Endothelial cell of umbilical vein (primary cell): ENCODE measurements around the gene TKT. TPM values are rescaled to one million over a fixed set of nuclear protein-coding genes. Genes with fewer than 3 reads are reported as not detected.

Source experiments
- BruUV-seq: library from RNA; stranded (reverse); fragments of 400-500 nt; replicated peaks from 2 replicates; lab custom pipeline; 2021; lab: Mats Ljungman, UMichigan
- CTCF ChIA-PET: fragments of 300-600, 350-600 bp; sonication (Branson Sonifier 250); formaldehyde crosslinking; loops from one replicate; lab custom pipeline; 2021; ENCODE audit warnings: antibody characterized with exemption, inconsistent platforms; lab: Charles Lee
- POLR2A ChIA-PET: fragments of 300-600, 350-600 bp; sonication (Branson Sonifier 250); formaldehyde crosslinking; loops from one replicate; lab custom pipeline; 2021; ENCODE audit warnings: antibody characterized with exemption, inconsistent platforms; lab: Charles Lee
- DNase-seq: peaks from one replicate; pipeline ENCODE4 v3.0.0-alpha.2; 2011; ENCODE audit warnings: low read depth, low spot score
- FAIRE-seq: peaks from 2 replicates; lab custom pipeline; 2011; peaks lifted over from hg19 to GRCh38; lab: Jason Lieb, UNC
- H2AFZ ChIP-seq: 2 replicates; pipeline ENCODE4 v1.6.0; 2012; ENCODE audit warnings: low read depth, low read length, control low read depth, inconsistent platforms
- H3K27ac ChIP-seq: 2 replicates; pipeline ENCODE4 v1.5.1; 2011; ENCODE audit warnings: low read depth, mild to moderate bottlenecking, control low read depth, low read length, moderate library complexity; ENCODE audit not compliant: insufficient read depth
- H3K27me3 ChIP-seq, 2 experiments: 2 replicates each; pipeline versions ENCODE4 v1.6.0 to v1.6.1; 2011; ENCODE audit warnings: low read length in 2 of 2, mixed read lengths in 1 of 2; ENCODE audit not compliant: control insufficient read depth in 2 of 2, insufficient read depth in 2 of 2
- H3K36me3 ChIP-seq, 2 experiments: 2 replicates in 1 of 2; 3 replicates in 1 of 2; pipeline ENCODE4 v1.5.1; 2011; ENCODE audit warnings: low read length in 2 of 2, mild to moderate bottlenecking in 1 of 2, moderate library complexity in 1 of 2; ENCODE audit not compliant: control insufficient read depth in 2 of 2, insufficient read depth in 2 of 2; ENCODE audit errors: extremely low read depth in 1 of 2
- H3K4me1 ChIP-seq: 3 replicates; pipeline ENCODE4 v1.5.1; 2011; ENCODE audit warnings: mild to moderate bottlenecking, low read length; ENCODE audit not compliant: control insufficient read depth, insufficient read depth; ENCODE audit errors: extremely low read depth
- H3K4me2 ChIP-seq: 2 replicates; pipeline ENCODE4 v1.6.1; 2011; ENCODE audit warnings: low read length, control low read depth, mixed read lengths; ENCODE audit not compliant: insufficient read depth
- H3K4me3 ChIP-seq, 3 experiments: fragments of 200-600 bp in 1 of 3; sonication (generic), shearing (Covaris generic) in 1 of 3; replicated peaks in 1 of 3; 2 replicates each; pipeline ENCODE4 v1.5.1; 2011 to 2016; ENCODE audit warnings: control low read depth in 3 of 3, low read length in 3 of 3, mild to moderate bottlenecking in 2 of 3, inconsistent platforms in 1 of 3, low read depth in 1 of 3, moderate library complexity in 1 of 3; ENCODE audit not compliant: insufficient read depth in 1 of 3
- H3K79me2 ChIP-seq: 2 replicates; pipeline ENCODE4 v1.6.0; 2012; ENCODE audit warnings: low read length, inconsistent platforms; ENCODE audit not compliant: control insufficient read depth, insufficient read depth
- H3K9ac ChIP-seq: replicated peaks from 2 replicates; pipeline ENCODE3; 2011; ENCODE audit warnings: low read length, control low read depth; ENCODE audit not compliant: insufficient read depth; ENCODE audit errors: extremely low read depth
- H3K9me1 ChIP-seq: replicated peaks from 3 replicates; pipeline ENCODE4 v1.6.0; 2011; ENCODE audit warnings: mild to moderate bottlenecking, low read length; ENCODE audit not compliant: control insufficient read depth, insufficient read depth; ENCODE audit errors: extremely low read depth
- H3K9me3 ChIP-seq: replicated peaks from 2 replicates; pipeline ENCODE4 v1.5.1; 2012; ENCODE audit warnings: low read length, inconsistent platforms; ENCODE audit not compliant: control insufficient read depth, insufficient read depth
- H4K20me1 ChIP-seq: replicated peaks from 2 replicates; pipeline ENCODE3; 2011; ENCODE audit warnings: mild to moderate bottlenecking, low read length; ENCODE audit not compliant: control insufficient read depth, insufficient read depth; ENCODE audit errors: extremely low read depth
- CTCF ChIP-seq, 2 donors: IDR thresholded peaks; 1 replicate in 1 of 2; 2 replicates in 1 of 2; pipeline ENCODE4 v1.5.1; 2011; ENCODE audit warnings: low read length in 2 of 2, mild to moderate bottlenecking in 2 of 2, moderate library complexity in 2 of 2, control low read depth in 1 of 2, inconsistent platforms in 1 of 2, low read depth in 1 of 2; ENCODE audit not compliant: insufficient read depth in 1 of 2; ENCODE audit errors: extremely low read depth in 1 of 2
- EZH2 ChIP-seq: IDR thresholded peaks from 2 replicates; pipeline ENCODE4 v1.6.1; 2012; ENCODE audit warnings: borderline replicate concordance, low read depth, mild to moderate bottlenecking, moderate library complexity, low read length, inconsistent platforms; ENCODE audit not compliant: severe bottlenecking
- FOS ChIP-seq: IDR thresholded peaks from 2 replicates; pipeline ENCODE4 v1.6.1; 2011; ENCODE audit warnings: mild to moderate bottlenecking, low read length, moderate library complexity, borderline replicate concordance; ENCODE audit not compliant: insufficient read depth
- GATA2 ChIP-seq: IDR thresholded peaks from 2 replicates; pipeline ENCODE4 v1.7.0; 2011; ENCODE audit warnings: low read depth, mild to moderate bottlenecking, moderate library complexity, mixed read lengths, low read length; ENCODE audit not compliant: insufficient read length, insufficient read depth
- JUN ChIP-seq: IDR thresholded peaks from 2 replicates; pipeline ENCODE4 v1.6.1; 2011; ENCODE audit warnings: borderline replicate concordance, low read depth; ENCODE audit not compliant: insufficient read length, insufficient read depth
- MYC ChIP-seq: IDR thresholded peaks from one replicate; pipeline ENCODE4 v1.6.1; 2011; ENCODE audit warnings: mild to moderate bottlenecking, low read depth, low read length
- POLR2A ChIP-seq: IDR thresholded peaks from 2 replicates; pipeline ENCODE4 v1.6.1; 2012; ENCODE audit warnings: low read depth, mild to moderate bottlenecking, control low read depth, low read length
- POLR2AphosphoS5 ChIP-seq: IDR thresholded peaks from 2 replicates; pipeline ENCODE4 v1.6.1; 2012; ENCODE audit warnings: low read depth, mild to moderate bottlenecking, control low read depth, low read length, moderate library complexity; ENCODE audit not compliant: insufficient read depth
- dilution Hi-C: fragments of 300-500 bp; cut with MboI; formaldehyde crosslinking; loops from one replicate; pipeline ENCODE4 v1.15.0; 2019; ENCODE audit warnings: low sequenced_read_pairs; ENCODE audit not compliant: extremely low pct_ligation_motif_present
- intact Hi-C: fragments of 100-400 bp; cut with micrococcal nuclease; formaldehyde crosslinking; loops from one replicate; pipeline ENCODE4 v1.10.0; 2022
- polyA plus RNA-seq, 4 experiments: library from polyadenylated mRNA; depleted of rRNA in 3 of 4; stranded (reverse) in 3 of 4; unstranded in 1 of 4; fragments of >200 nt; gene quantifications; 2 replicates each; pipeline versions ENCODE4 v1.2.1 to v1.2.3, GENCODE V29; 2011 to 2012; ENCODE audit warnings: missing spikeins in 1 of 4
- total RNA-seq: library from RNA; stranded (reverse); gene quantifications from 2 replicates; pipeline ENCODE4 v1.2.3, GENCODE V29; 2021
- TF ChIP-seq, protein P1 (sequence below): IDR thresholded peaks from 2 replicates; pipeline ENCODE4 v1.6.1; 2011; ENCODE audit not compliant: insufficient read depth, insufficient read length

TKT gene
- total and polyA plus RNA-seq, 2 donors (not counting 3 experiments of a cell fraction or from before 2014, with no cell fraction given): 287 to 586 TPM

GRCh38 chr3:53213276-53213675, 42.5 kb downstream of the TKT start:
- Histone ChIP-seq H3K27ac (no peak overlapping the region), H4K20me1 (no peaks in the 10 kb centered on the region), H3K4me1 (no peaks in the 10 kb centered on the region), H3K9ac (no peak overlapping the region), H3K9me1 (no peaks in the 10 kb centered on the region), H3K9me3 (no peaks in the 10 kb centered on the region), H3K27me3 (no peaks in the 10 kb centered on the region), H3K36me3 (no peaks in the 10 kb centered on the region), H3K4me3 (no peak overlapping the region), H2AFZ (no peak overlapping the region), H3K79me2 (no peaks in the 10 kb centered on the region), H3K4me2 (no peak overlapping the region)
- dilution Hi-C loops: no loop called here
- TF ChIP-seq, protein P1, sequence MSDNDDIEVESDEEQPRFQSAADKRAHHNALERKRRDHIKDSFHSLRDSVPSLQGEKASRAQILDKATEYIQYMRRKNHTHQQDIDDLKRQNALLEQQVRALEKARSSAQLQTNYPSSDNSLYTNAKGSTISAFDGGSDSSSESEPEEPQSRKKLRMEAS: no peak
- TF ChIP-seq CTCF (IDR thresholded peaks at IDR 0.05; ENCODE audit: extremely low read depth in 1 of 2, insufficient read depth in 1 of 2, low read depth in 1 of 2, low read length in 2 of 2) (no peak), EZH2 (no peak), GATA2 (no peak), POLR2A (no peak), MYC (no peak), JUN (no peak), FOS (no peak), POLR2AphosphoS5 (no peak)
- BruUV-seq: no TSS peak
- intact Hi-C loops: no loop called here
- DNase-seq: no peak
- POLR2A ChIA-PET: no interaction called here
- no peak for FAIRE-seq
- CTCF ChIA-PET: no interaction called here
